ENCODE measurements around the gene MCF2L2. TPM values are rescaled to one million over a fixed set of nuclear protein-coding genes. Genes with fewer than 3 reads are reported as not detected.
"Not testable (repeated sequence)": the region's sequence is repeated elsewhere in the genome, so short reads cannot be mapped to it uniquely, and the experiment has no call there.

Gene MCF2L2
- total RNA-seq, 1 donor from 2014 or later = 2.6 TPM

GRCh38 chr3:183239046-183239445, 189.4 kb downstream of the MCF2L2 start:
- intact Hi-C loops (cut with DNase I) = no loop called here
- DNase-seq (ENCODE audit: low spot score) = no peak
- no peak for ATAC-seq

GRCh38 chr3:183233966-183234365, 194.5 kb downstream of the MCF2L2 start:
- no peak for DNase-seq (ENCODE audit: low spot score)
- intact Hi-C loops (cut with DNase I) = no loop called here
- ATAC-seq = no peak

GRCh38 chr3:183230826-183231225, 197.6 kb downstream of the MCF2L2 start:
- ATAC-seq = no peak
- intact Hi-C loops (cut with DNase I) = no loop called here
- no peak for DNase-seq (ENCODE audit: low spot score)

- DNase-seq (ENCODE audit: low spot score); ATAC-seq; intact Hi-C loops (cut with DNase I): not testable (repeated sequence)
Observed at GRCh38 chr3:183230251-183230650, 198.2 kb downstream of the MCF2L2 start.

- DNase-seq (ENCODE audit: low spot score) (no peak), ATAC-seq (no peak)
- intact Hi-C loops (cut with DNase I) = no loop called here
Observed at GRCh38 chr3:183229178-183229577, 199.2 kb downstream of the MCF2L2 start.

- ATAC-seq (no peak), DNase-seq (ENCODE audit: low spot score) (no peak)
- intact Hi-C loops (cut with DNase I) = no loop called here
Observed at GRCh38 chr3:183227586-183227985, 200.8 kb downstream of the MCF2L2 start.

- DNase-seq (ENCODE audit: low spot score) = no peak
- no peak for ATAC-seq
- intact Hi-C loops (cut with DNase I) = no loop called here
Observed at GRCh38 chr3:183226333-183226890, 202.0 kb downstream of the MCF2L2 start.

GRCh38 chr3:183224180-183224970, 204.0 kb downstream of the MCF2L2 start:
- DNase-seq (ENCODE audit: low spot score) = no peak
- ATAC-seq = no peak
- intact Hi-C loops (cut with DNase I) = no loop called here

GRCh38 chr3:183222631-183223235, 205.7 kb downstream of the MCF2L2 start:
- intact Hi-C loops (cut with DNase I) = no loop called here
- no peak for ATAC-seq
- DNase-seq (ENCODE audit: low spot score) = no peak

- DNase-seq (ENCODE audit: low spot score) (no peak), ATAC-seq (no peak)
- intact Hi-C loops (cut with DNase I) = no loop called here
Observed at GRCh38 chr3:183220828-183221227, 207.6 kb downstream of the MCF2L2 start.

GRCh38 chr3:183218826-183219225, 209.6 kb downstream of the MCF2L2 start:
- no peak for ATAC-seq
- intact Hi-C loops (cut with DNase I) = no loop called here

GRCh38 chr3:183217548-183218332, 210.7 kb downstream of the MCF2L2 start:
- DNase-seq (ENCODE audit: low spot score) (no peak), ATAC-seq (no peak)
- intact Hi-C loops (cut with DNase I) = no loop called here

More at GRCh38 chr3:183218826-183219225, 209.6 kb downstream of the MCF2L2 start:
- no peak for DNase-seq (ENCODE audit: low spot score)

- ATAC-seq (no peak), DNase-seq (ENCODE audit: low spot score) (no peak)
- intact Hi-C loops (cut with DNase I) = no loop called here
Observed at GRCh38 chr3:183215591-183216202, 212.7 kb downstream of the MCF2L2 start.

- intact Hi-C loops (cut with DNase I) = no loop called here
- ATAC-seq = no peak
- DNase-seq (ENCODE audit: low spot score) = no peak
Observed at GRCh38 chr3:183214277-183214612, 214.2 kb downstream of the MCF2L2 start.

GRCh38 chr3:183213415-183214276, 214.8 kb downstream of the MCF2L2 start:
- DNase-seq (ENCODE audit: low spot score) (no peak), ATAC-seq (no peak)
- intact Hi-C loops (cut with DNase I) = no loop called here

GRCh38 chr3:183212565-183212964, 215.9 kb downstream of the MCF2L2 start:
- DNase-seq (ENCODE audit: low spot score) = no peak
- peak; percentile 83 for ATAC-seq
- intact Hi-C loops (cut with DNase I) = no loop called here

GRCh38 chr3:183212096-183212495, 216.3 kb downstream of the MCF2L2 start:
- ATAC-seq = no peak
- intact Hi-C loops (cut with DNase I) = no loop called here
- DNase-seq (ENCODE audit: low spot score) = no peak

GRCh38 chr3:183211352-183211751, 217.1 kb downstream of the MCF2L2 start:
- ATAC-seq = peak; percentile 75
- intact Hi-C loops (cut with DNase I) = no loop called here
- no peak for DNase-seq (ENCODE audit: low spot score)
